WTC11 (cell line): ENCODE measurements around the gene GLRX2. TPM values are rescaled to one million over a fixed set of nuclear protein-coding genes. Genes with fewer than 3 reads are reported as not detected.

Experiments
- ATAC-seq: fragments of 200-7000 bp; cut with Tn5 transposase; 2 replicates; pipeline ENCODE4 v1.10.0; 2021; ENCODE audit warnings: mild to moderate bottlenecking, moderate library complexity
- CTCF ChIA-PET: fragments of 300-600 bp; sonication (Branson Sonifier 250); formaldehyde crosslinking; loops from one replicate; lab custom pipeline; 2021; ENCODE audit warnings: antibody characterized with exemption; lab: Charles Lee
- POLR2A ChIA-PET: fragments of 350-600 bp; sonication (Branson Sonifier 250); formaldehyde crosslinking; loops from one replicate; lab custom pipeline; 2021; ENCODE audit warnings: antibody characterized with exemption; lab: Charles Lee
- DNase-seq: peaks from one replicate; pipeline ENCODE4 v3.0.0; 2021; ENCODE audit warnings: low spot score
- H3K27ac Mint-ChIP-seq: 2 replicates; pipeline ENCODE4 v1.8.0; 2021; ENCODE audit warnings: mixed read lengths
- H3K27me3 Mint-ChIP-seq: 2 replicates; pipeline ENCODE4 v1.8.0; 2021; ENCODE audit warnings: low read depth, mild to moderate bottlenecking, moderate library complexity, mixed read lengths
- H3K36me3 Mint-ChIP-seq: 2 replicates; pipeline ENCODE4 v1.8.0; 2021; ENCODE audit warnings: mixed read lengths
- H3K4me1 Mint-ChIP-seq: 2 replicates; pipeline ENCODE4 v1.8.0; 2022; ENCODE audit warnings: mixed read lengths
- H3K4me3 Mint-ChIP-seq: 2 replicates; pipeline ENCODE4 v1.8.0; 2021; ENCODE audit warnings: mild to moderate bottlenecking, moderate library complexity, mixed read lengths
- H3K9me3 Mint-ChIP-seq: 2 replicates; pipeline ENCODE4 v1.8.0; 2021; ENCODE audit warnings: mixed read lengths
- CREM ChIP-seq: sonication (generic); formaldehyde crosslinking; IDR thresholded peaks from 2 replicates; pipeline ENCODE4 v1.8.1; 2022; ENCODE audit warnings: mild to moderate bottlenecking, missing genetic modification reagents, moderate library complexity
- E2F4 ChIP-seq: sonication (generic); formaldehyde crosslinking; IDR thresholded peaks from 2 replicates; pipeline ENCODE4 v1.8.1; 2022; ENCODE audit warnings: low read depth, mild to moderate bottlenecking, moderate library complexity, missing genetic modification reagents, borderline replicate concordance
- ERG ChIP-seq: fragments of 250-450 bp; sonication (Bioruptor Pico); IDR thresholded peaks from 2 replicates; pipeline ENCODE4 v1.8.0; 2021; ENCODE audit warnings: mild to moderate bottlenecking
- FOXP1 ChIP-seq: sonication (generic); formaldehyde crosslinking; IDR thresholded peaks from 2 replicates; pipeline ENCODE4 v1.8.0; 2022; ENCODE audit warnings: missing genetic modification reagents, mild to moderate bottlenecking, moderate library complexity, borderline replicate concordance
- GABPB1 ChIP-seq: sonication (generic); formaldehyde crosslinking; IDR thresholded peaks from 2 replicates; pipeline ENCODE4 v1.8.1; 2023; ENCODE audit warnings: mild to moderate bottlenecking, missing genetic modification reagents
- GTF2I ChIP-seq: fragments of 250-450 bp; sonication (Bioruptor Pico); conservative IDR thresholded peaks from 2 replicates; pipeline ENCODE4 v1.4.0; 2021; ENCODE audit warnings: mild to moderate bottlenecking
- NFE2L1 ChIP-seq: sonication (generic); formaldehyde crosslinking; IDR thresholded peaks from 2 replicates; pipeline ENCODE4 v1.8.1; 2023; ENCODE audit warnings: missing genetic modification reagents
- NR1H2 ChIP-seq: sonication (generic); formaldehyde crosslinking; IDR thresholded peaks from 2 replicates; pipeline ENCODE4 v1.9.0; 2021; ENCODE audit warnings: mild to moderate bottlenecking, moderate library complexity, missing genetic modification reagents
- NR3C1 ChIP-seq: sonication (generic); formaldehyde crosslinking; conservative IDR thresholded peaks from 2 replicates; pipeline ENCODE4 v1.8.1; 2023; ENCODE audit warnings: low read depth, mild to moderate bottlenecking, missing genetic modification reagents
- PRRX2 ChIP-seq: fragments of 250-450 bp; sonication (Bioruptor Pico); IDR thresholded peaks from 2 replicates; pipeline ENCODE4 v1.8.0; 2021; ENCODE audit warnings: mild to moderate bottlenecking
- RORB ChIP-seq: fragments of 250-450 bp; sonication (Bioruptor Pico); IDR thresholded peaks from 2 replicates; pipeline ENCODE4 v1.9.0; 2021; ENCODE audit warnings: mild to moderate bottlenecking
- SMAD4 ChIP-seq: sonication (generic); formaldehyde crosslinking; IDR thresholded peaks from 2 replicates; pipeline ENCODE4 v1.8.0; 2022; ENCODE audit warnings: mild to moderate bottlenecking, missing genetic modification reagents
- SP1 ChIP-seq: sonication (generic); formaldehyde crosslinking; conservative IDR thresholded peaks from 2 replicates; pipeline ENCODE4 v1.8.1; 2022; ENCODE audit warnings: missing genetic modification reagents
- STAT6 ChIP-seq: sonication (generic); formaldehyde crosslinking; conservative IDR thresholded peaks from 2 replicates; pipeline ENCODE4 v1.8.1; 2023; ENCODE audit warnings: mild to moderate bottlenecking, low read depth, missing genetic modification reagents, moderate library complexity
- TEAD1 ChIP-seq: sonication (generic); formaldehyde crosslinking; IDR thresholded peaks from 2 replicates; pipeline ENCODE4 v1.8.0; 2022; ENCODE audit warnings: mild to moderate bottlenecking, missing genetic modification reagents
- USF2 ChIP-seq: sonication (generic); formaldehyde crosslinking; IDR thresholded peaks from 2 replicates; pipeline ENCODE4 v1.8.1; 2023; ENCODE audit warnings: mild to moderate bottlenecking, missing genetic modification reagents, moderate library complexity
- ZBTB21 ChIP-seq: sonication (generic); formaldehyde crosslinking; IDR thresholded peaks from 2 replicates; pipeline ENCODE4 v1.8.1; 2023; ENCODE audit warnings: mild to moderate bottlenecking, missing genetic modification reagents, borderline replicate concordance
- ZMAT4 ChIP-seq: fragments of 250-450 bp; sonication (Bioruptor Pico); IDR thresholded peaks from 2 replicates; pipeline ENCODE4 v1.9.0; 2021; ENCODE audit warnings: mild to moderate bottlenecking
- ZNF121 ChIP-seq: sonication (generic); formaldehyde crosslinking; IDR thresholded peaks from 2 replicates; pipeline ENCODE4 v1.8.0; 2023; ENCODE audit warnings: missing genetic modification reagents
- ZNF232 ChIP-seq: sonication (generic); formaldehyde crosslinking; IDR thresholded peaks from 2 replicates; pipeline ENCODE4 v1.8.0; 2022; ENCODE audit warnings: mild to moderate bottlenecking, missing genetic modification reagents
- ZNF281 ChIP-seq: sonication (generic); formaldehyde crosslinking; IDR thresholded peaks from 2 replicates; pipeline ENCODE4 v1.8.0; 2023; ENCODE audit warnings: mild to moderate bottlenecking, missing genetic modification reagents
- ZNF671 ChIP-seq: fragments of 250-450 bp; sonication (Bioruptor Pico); IDR thresholded peaks from 2 replicates; pipeline ENCODE4 v1.8.0; 2021; ENCODE audit warnings: mild to moderate bottlenecking
- ZSCAN18 ChIP-seq: fragments of 250-450 bp; sonication (Bioruptor Pico); IDR thresholded peaks from 2 replicates; pipeline ENCODE4 v2.1.2; 2022; ENCODE audit warnings: mild to moderate bottlenecking, moderate library complexity
- total RNA-seq: library from RNA; stranded (reverse); gene quantifications from 3 replicates; pipeline ENCODE4 v1.2.3, GENCODE V29; 2021

GLRX2 gene
- total RNA-seq, 1 experiment from 2014 or later, result 8.4 TPM

- DNase-seq, result no peak
- no peak for ATAC-seq
Observed at GRCh38 chr1:193143285-193143684, 38.1 kb upstream of the GLRX2 start.

GRCh38 chr1:193142409-193142808 is 37.2 kb upstream of the GLRX2 start:
- ATAC-seq (no peak), DNase-seq (no peak)
- Mint-ChIP-seq H3K4me3 (no peak overlapping the region), H3K27ac (no peak overlapping the region), H3K27me3 (no peaks in the 10 kb centered on the region), H3K36me3 (peaks cover 52% of the 10 kb centered on the region), H3K4me1 (peaks cover 24% of the 10 kb centered on the region), H3K9me3 (0 out of 2 replicates have a peak, but pooled peaks cover 4% of the 10 kb centered on the region)
- TF ChIP-seq ZNF232 (CRISPR knock-in tag), result no peak
- no peak for TF ChIP-seq RORB (CRISPR knock-in tag)
- no peak for TF ChIP-seq USF2 (CRISPR knock-in tag)
- TF ChIP-seq GTF2I (CRISPR knock-in tag), result no peak
- TF ChIP-seq CREM (CRISPR knock-in tag), result no peak
- TF ChIP-seq ERG (CRISPR knock-in tag), result no peak
- TF ChIP-seq NR1H2 (CRISPR knock-in tag), result no peak
- TF ChIP-seq ZNF671 (CRISPR knock-in tag), result no peak
- no peak for TF ChIP-seq SP1 (CRISPR knock-in tag)
- TF ChIP-seq ZBTB21 (CRISPR knock-in tag), result no peak
- no peak for TF ChIP-seq PRRX2 (CRISPR knock-in tag)
- no peak for TF ChIP-seq ZNF281 (CRISPR knock-in tag)
- TF ChIP-seq ZSCAN18 (CRISPR knock-in tag), result no peak
- TF ChIP-seq GABPB1 (CRISPR knock-in tag), result no peak
- ChIA-PET POLR2A (interaction anchor here (1.0 kb wide), 1 partner anchor 83 kb away, joined by 3 read pairs; the partner anchor contains the start of genes RO60 and UCHL5), CTCF (interaction anchor here (1.9 kb wide), 1 partner anchor 38 kb away, joined by 5 read pairs; the partner anchor contains the start of gene GLRX2)

More at GRCh38 chr1:193143285-193143684, 38.1 kb upstream of the GLRX2 start:
- POLR2A ChIA-PET, result interaction anchor here (0.7 to 1.0 kb wide), 2 partner anchors 84 to 475 kb away, joined by 3 read pairs; partner anchors contain the start of genes RO60 and UCHL5
- peaks cover 47% of the 10 kb centered on the region for H3K36me3 Mint-ChIP-seq
- H3K4me1 Mint-ChIP-seq, result peaks cover 24% of the 10 kb centered on the region
- H3K27me3 Mint-ChIP-seq, result no peaks in the 10 kb centered on the region
- H3K9me3 Mint-ChIP-seq, result 0 out of 2 replicates have a peak, but pooled peaks cover 4% of the 10 kb centered on the region
- CTCF ChIA-PET, result interaction anchor here (1.0 to 1.9 kb wide), 3 partner anchors 9 to 73 kb away, joined by 3 to 5 read pairs (median 4); partner anchors contain the start of gene GLRX2
- H3K27ac Mint-ChIP-seq, result no peak overlapping the region
- H3K4me3 Mint-ChIP-seq, result no peak overlapping the region
- TF ChIP-seq NR1H2 (CRISPR knock-in tag), result no peak
- TF ChIP-seq ZMAT4 (CRISPR knock-in tag), result no peak
- TF ChIP-seq ZNF121 (CRISPR knock-in tag), result no peak
- no peak for TF ChIP-seq FOXP1 (CRISPR knock-in tag)
- no peak for TF ChIP-seq NFE2L1 (CRISPR knock-in tag)
- TF ChIP-seq NR3C1, result no peak
- TF ChIP-seq SMAD4, result no peak
- TF ChIP-seq E2F4 (CRISPR knock-in tag), result no peak
- TF ChIP-seq STAT6 (CRISPR knock-in tag), result no peak
- TF ChIP-seq TEAD1 (CRISPR knock-in tag), result no peak
- no peak for TF ChIP-seq ZNF232 (CRISPR knock-in tag)
- TF ChIP-seq ZNF671 (CRISPR knock-in tag), result no peak
